Measurements from ENCODE around the gene TRAF2.

The TRAF2 gene

DNA sequence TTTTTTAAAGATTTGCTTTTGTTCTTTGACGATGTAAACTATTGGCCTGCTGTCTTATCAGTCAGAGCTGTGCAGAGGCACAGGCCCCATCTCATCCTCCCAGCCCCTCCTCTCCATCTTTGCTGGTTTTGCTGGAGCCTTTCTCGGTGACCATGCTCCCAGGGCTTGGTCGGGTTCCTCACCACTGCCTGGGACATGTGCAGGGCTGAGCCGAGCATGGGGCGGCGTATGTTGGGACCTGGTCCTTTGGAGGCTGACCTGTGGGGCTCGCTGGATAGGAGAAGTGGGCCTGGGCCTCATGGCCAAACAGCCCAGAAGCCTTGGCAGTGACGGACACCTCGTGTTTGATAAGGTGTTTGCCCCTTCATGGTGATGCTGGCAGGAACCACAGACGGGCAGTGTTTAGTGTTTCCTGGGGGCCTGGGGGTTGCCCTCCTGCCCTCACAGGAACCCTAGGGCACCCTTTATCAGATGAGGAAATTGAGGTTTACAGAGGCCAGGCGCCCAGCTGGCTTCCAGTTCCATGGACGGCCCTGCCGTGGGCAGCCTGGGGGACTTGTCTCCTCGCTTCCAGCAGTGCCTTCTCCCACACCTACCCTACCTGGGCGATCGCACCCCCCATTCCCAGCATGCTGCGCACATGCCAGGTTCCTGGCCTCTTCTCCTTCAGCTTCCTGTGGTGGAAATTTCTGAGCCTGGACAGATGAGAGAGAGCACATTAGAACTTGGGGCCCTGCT is 27.6 kb downstream of the TRAF2 start:
- no peak for DNase-seq

DNA sequence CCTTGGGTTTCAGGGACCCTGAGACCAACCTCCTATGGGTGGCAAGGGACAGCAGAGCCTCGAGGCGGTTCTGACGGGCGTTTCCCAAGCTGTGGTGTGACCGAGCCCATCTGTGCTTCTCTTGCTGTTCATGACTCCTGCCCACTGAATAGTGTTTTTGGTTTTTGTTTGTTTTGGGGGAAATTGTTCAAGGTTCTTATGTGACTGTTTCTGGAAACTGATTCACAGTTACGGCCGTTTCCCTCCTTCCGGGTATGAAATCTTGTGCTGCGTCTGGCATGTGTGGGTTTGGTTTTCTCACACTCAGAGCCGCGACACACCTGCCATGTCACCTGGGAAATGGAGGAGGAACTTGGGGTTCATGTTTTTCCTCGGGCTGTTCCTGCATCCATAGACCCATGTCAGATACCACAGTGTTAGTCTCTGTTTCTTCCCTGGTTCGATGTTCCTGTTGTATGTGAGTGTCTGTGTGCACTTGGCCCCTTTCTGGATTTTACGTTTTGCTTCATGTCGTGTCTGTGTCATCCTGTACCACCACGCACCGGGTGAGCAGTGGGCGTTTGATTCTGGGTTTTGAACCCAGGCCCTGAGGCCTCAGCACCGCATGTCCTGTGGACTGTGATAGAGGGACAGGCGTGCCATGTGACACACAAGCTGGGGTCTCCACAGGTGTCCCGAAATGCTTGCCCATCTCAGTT is 29.5 kb downstream of the TRAF2 start:
- no peak for DNase-seq

DNA sequence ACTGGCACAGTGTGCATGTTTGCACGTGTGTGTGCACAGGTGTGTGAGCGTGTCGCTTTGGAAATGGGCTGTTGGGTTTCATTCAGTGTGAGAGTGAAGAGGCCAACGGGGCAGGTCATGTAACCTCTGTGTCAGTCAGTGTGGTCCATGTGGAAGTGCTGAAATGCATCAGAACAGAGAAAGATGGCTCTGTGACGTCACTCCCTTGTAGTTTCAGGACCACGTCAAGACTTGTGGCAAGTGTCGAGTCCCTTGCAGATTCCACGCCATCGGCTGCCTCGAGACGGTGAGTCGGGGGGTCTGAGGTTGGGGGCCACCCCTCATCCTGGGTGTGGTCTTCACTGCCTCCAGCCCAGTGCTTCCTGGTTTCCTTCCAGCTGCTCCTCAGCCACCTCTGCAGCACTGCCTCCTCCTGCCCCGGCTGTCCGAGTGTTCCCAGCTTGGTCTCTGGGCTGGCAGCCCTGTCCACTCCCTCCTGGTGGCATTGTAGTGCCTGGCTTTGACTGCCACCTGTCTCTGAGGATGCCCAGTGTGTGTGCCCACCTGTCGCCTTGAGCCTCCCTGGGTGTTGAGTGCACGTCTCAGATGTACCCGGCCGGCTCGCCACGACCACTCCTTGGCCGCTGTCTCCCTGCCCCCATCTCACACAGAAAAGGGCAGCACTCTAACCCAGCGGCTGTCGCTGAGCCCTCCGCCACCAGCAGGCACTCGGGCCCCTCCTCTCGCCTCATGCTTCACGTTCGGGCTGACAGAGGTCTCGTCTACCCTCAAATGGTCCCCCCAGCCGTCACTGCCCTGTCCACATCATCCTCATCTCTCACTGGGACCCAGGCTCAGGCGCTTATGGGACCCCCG is 30.2 kb downstream of the TRAF2 start:
- DNase-seq = peak; percentile 49

DNA sequence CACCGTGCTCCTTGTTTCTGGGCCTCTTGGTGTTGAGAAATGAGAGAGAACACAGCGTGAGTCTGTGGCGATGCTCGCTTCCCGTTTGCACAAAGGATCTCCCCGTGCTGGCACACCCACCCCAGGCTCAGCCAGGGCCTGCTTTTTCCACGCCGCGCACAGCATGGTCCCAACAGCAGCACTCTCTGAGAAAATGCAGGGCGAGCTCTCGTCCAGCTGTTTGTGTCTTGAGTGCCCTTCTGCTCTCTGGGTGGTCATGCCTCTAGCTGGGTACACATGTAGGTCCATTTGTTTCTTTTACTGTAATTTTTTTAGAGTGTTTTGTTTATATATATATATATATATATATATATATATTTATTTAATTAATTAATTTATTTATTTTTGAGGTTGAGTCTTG is 31.6 kb downstream of the TRAF2 start:
- DNase-seq = no peak

DNA sequence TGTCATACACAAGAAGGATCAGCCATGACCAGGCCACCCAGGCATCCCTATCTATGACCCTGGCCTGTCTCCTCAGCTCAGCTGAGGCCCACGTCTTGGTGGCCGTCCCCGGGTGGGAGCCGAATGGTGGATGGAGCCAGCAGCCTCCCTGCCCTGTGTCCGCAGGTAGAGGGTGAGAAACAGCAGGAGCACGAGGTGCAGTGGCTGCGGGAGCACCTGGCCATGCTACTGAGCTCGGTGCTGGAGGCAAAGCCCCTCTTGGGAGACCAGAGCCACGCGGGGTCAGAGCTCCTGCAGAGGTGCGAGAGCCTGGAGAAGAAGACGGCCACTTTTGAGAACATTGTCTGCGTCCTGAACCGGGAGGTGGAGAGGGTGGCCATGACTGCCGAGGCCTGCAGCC is 33.8 kb downstream of the TRAF2 start:
- no peak for DNase-seq

DNA sequence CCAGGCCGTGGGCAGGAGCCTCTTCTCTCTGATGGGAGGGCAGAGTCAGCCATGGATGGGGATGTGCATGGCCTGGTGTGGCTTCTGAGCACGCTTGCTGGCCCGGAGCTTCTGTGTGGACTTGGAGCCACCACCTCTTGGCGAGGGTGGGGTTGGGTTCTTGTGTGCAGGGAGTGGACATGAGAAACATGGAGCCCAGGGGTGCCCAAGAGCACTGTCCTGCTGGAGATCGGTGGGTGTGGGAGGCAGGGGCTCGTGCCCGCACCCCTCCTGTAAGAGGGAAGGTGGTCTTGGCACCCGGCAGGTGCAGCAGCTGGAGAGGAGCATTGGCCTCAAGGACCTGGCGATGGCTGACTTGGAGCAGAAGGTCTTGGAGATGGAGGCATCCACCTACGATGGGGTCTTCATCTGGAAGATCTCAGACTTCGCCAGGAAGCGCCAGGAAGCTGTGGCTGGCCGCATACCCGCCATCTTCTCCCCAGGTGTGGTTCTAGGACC is 34.5 kb downstream of the TRAF2 start:
- DNase-seq = no peak

DNA sequence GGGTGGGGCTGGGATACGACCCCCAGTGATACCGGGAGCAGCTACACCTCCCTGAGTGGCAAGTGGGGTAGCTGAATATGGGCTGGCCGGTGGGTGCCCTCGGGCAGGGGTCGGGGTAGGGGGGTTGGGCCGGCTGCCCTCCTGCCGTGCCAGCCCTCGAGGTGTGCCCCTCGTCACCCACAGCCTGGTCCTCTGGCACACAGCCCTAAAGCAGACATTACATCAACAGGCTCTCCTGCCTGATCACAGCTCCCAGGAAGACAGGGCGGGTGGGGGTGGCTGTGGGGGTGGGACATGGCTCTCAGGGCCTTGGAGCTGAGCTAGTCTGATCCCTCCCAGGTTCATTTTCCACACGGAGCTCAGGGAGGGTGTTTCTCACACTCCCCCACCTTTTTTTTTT is 35.0 kb downstream of the TRAF2 start:
- no peak for DNase-seq

DNA sequence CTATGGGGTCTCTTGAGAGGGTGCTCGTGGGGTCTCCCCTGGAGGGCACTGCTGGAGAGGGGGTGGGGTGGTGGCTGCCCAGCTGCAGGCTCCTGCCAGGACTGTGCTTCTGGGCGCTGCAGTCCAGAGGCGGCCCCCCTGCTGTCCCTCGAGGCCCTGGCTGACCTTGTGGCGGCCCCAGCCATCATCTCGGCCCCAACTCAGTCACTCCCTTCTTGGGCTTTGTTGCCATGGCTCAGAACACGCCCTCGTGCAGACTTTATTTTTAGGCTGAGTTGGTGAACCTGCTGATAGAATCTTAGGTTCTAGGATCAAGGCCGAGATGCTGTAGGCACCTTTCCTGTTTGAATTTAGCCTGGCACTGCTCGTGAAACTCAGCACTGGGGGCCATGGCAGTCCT is 35.4 kb downstream of the TRAF2 start:
- DNase-seq = no peak

DNA sequence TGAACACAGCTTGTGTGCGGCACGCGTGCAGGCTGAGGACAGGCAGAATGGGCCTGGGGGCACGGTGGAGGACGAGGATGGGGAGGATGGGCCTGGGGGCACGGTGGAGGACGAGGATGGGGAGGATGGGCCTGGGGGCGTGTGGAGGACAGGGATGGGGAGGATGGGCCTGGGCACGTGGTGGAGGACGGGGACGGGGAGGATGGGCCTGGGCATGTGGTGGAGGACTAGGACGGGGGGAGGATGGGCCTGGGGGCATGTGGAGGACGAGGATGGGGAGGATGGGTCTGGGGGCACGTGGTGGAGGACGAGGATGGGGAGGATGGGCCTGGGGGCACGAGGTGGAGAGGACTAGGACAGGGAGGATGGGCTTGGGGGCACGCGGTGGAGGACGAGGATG is 36.2 kb downstream of the TRAF2 start:
- no peak for DNase-seq

DNA sequence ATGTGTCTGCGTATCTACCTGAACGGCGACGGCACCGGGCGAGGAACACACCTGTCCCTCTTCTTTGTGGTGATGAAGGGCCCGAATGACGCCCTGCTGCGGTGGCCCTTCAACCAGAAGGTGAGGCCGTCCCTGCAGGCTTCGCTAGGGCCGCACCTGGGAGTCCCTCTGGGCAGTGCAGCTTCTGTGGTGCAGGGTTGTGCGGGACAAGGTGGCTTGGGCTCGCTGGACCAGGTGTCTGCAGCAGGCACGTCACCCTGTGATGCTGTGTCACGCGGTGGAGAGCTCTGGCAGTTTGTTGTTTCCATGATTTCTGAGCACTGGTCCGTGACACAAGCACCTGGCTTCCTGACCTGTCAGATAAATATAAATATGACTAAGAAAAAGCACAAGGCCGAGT is 37.6 kb downstream of the TRAF2 start:
- DNase-seq = no peak

DNA sequence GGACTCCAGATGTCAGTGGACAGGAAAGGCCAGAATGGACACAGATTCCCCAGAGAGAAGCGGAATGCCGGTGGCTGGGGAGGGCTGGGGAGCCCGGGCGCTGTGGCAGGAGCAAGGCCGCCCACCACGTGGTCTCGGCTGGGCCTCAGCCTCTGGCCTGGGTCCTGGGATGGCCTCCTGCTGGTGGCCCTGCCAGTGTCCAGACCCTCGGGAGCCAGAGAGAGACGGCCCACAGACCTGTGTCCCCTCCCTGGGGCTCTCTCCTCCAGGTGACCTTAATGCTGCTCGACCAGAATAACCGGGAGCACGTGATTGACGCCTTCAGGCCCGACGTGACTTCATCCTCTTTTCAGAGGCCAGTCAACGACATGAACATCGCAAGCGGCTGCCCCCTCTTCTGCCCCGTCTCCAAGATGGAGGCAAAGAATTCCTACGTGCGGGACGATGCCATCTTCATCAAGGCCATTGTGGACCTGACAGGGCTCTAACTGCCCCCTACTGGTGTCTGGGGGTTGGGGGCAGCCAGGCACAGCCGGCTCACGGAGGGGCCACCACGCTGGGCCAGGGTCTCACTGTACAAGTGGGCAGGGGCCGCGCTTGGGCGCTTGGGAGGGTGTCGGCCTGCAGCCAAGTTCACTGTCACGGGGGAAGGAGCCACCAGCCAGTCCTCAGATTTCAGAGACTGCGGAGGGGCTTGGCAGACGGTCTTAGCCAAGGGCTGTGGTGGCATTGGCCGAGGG is 39.3 kb downstream of the TRAF2 start:
- no peak for DNase-seq

DNA sequence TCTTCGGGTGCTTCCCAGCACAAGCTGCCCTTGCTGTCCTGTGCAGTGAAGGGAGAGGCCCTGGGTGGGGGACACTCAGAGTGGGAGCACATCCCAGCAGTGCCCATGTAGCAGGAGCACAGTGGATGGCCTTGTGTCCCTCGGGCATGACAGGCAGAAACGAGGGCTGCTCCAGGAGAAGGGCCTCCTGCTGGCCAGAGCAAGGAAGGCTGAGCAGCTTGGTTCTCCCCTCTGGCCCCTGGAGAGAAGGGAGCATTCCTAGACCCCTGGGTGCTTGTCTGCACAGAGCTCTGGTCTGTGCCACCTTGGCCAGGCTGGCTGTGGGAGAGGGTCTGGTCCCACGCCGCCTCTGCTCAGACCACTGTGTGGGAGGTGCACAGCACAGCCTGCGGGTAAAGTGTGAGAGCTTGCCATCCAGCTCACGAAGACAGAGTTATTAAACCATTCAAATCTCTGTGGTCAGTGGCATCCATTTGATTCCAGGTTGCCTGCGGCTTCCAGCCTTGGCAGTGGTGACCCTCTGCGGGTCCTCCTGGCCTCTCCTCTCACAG is 39.9 kb downstream of the TRAF2 start:
- DNase-seq = no peak

DNA sequence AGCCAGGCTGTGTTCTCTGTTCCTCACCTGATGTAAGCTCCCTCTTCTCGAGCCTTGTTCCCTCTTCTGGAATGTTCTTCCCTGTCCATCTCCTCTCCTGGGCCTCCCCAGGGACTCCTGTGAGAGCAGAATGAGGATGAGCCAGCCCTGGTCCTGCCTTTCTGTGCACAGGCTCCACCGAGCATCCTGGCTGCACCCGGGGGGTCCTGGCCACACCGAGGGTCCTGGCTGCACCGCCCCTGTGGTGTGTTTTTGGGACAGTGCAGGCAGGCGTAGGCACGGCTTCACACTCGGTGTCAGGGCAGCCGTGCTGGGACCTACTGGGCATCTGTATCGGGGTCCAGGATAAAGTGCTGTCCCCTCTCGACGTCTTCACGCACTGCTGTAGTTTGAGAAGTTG is 40.4 kb downstream of the TRAF2 start:
- no peak for DNase-seq

DNA sequence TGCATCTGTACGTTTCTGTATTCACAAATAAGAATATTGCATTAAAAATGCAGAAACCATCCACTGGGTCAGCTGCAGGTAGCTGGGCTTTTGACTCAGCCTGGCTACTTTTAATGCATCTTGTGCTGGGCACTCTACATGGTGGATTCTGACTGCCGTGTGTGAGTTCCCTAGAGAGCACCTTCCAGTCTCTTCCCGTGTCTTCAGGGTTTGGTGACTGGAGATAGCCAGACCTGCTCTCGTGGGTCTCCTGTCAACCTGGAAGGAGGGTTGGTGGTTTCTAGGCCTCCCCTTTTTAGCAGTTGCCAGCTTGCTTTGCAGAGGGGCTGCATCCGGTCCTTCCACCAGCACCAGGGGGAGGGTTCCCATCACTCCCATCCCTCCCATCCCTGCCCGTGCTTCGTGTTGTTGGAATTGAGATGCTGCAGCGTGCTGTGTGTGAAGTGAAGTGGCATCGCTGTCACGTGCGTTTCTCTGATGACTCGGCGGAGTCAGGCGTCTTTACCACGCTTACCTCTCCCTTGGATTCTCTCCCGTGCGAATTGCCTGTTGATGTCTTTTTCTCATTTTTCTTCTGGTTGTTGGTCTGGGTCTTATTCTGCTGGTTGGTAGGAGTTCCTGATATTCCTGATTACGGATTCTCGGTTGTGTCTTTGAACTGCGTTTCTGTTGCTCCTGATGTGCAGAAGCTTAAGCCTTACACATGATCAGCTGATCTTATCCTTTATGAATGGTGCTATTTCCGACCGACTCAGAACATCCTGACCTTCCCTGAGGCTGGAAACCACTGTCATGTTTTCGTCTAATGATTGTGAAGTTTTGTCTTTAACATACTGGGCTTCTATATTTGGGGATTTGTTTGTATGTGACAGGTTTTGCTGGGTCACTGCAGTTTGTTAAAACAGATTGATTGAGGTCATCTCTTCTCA is 41.3 kb downstream of the TRAF2 start:
- no peak for DNase-seq

DNA sequence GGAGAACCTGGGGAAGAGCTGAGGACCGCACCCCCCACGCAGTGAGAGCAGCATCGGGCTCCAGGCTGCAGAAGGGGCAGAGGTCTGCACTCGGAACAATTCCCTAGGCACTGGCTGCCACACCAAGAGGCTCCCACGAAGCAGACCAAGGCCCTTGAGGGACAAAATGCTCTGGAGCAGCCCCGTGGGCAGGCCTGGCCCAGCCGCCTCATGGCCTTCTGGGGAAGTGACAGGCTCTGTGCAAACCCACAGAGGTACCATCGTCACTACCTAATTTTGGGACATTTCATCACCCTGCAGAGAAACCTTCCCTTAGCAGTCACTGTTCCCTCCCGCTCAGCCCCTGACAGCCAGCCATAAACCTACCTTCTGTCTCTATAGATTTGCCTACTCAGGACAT is 42.3 kb downstream of the TRAF2 start:
- no peak for DNase-seq

DNA sequence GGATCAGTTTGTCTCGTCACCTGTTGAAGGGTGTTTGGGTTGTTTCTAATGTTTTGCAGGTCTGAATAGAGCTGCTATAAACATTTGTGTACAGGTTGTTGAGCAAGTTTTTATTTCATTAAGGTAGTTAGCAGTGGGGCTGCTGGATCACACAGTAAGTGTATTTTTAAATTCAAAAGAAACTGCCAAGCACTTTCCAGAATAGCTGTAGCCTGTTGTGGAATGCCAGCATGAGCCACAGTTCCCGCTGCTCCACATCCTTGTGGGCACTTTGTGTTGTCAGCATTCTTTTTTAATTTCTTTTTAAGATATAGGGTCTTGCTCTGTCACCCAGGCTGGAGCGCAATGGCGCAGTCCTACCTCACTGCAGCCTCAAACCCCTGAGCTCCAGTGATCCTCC is 43.7 kb downstream of the TRAF2 start:
- no peak for DNase-seq

DNA sequence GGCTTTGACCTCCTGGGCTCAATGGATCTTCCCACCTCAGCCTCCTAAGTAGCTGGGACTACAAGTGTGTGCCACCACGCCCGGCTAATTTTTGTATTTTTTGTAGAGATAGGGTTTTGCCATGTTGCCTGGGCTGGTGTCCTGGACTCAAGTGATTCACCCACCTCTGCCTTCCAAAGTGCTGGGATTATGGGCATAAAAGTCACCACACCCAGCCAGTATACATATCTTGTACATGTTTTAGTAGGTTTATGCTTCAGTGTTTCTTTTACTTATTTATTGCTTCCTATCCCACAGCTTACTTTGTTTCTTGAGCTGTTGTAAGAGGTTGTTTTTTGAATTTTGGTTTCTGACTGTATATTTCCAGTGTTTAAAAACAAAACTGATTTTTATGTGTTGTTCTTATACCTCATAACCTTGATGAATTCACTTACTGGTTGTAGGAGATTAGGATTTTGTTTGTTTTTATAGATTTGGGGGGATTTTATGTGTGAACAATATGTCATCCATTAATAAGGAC is 45.4 kb downstream of the TRAF2 start:
- DNase-seq = no peak

DNA sequence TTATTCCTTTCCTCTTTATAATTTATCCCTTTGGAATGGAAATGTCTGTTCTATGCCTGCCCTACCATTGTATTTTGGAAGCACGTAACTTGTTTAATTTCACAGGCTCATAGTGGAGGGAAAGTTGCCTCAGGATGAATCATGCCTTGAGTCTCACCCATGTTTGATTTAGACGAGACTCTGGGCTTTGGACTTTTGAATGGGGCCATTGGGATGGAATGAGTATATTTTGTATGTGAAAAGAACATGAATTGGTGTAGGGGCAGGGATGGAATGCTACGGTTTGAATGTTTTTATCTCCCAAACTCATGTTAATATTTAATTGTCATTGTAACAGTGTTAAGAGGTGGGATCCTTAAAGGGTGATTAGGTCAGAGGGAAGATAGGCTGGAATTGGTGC is 48.0 kb downstream of the TRAF2 start:
- no peak for DNase-seq

DNA sequence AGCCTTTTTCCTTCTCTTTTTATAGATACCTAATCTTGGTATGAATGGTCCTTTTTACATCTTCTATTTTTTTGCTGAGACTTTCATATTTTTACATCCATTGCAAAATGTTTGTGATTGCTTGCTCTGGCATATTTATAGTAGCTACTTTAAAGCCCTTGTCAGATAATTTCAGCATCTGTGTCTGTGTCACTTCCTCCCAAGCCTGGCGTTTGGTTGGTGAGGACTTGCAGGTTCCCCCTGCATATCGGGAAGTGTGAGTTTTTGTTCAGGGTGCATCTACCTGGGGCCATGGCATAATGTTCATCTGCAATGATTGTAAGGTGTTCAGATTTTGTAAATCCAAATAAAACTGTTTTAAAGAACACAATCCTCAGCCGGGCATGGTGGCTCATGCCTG is 49.3 kb downstream of the TRAF2 start:
- no peak for DNase-seq

DNA sequence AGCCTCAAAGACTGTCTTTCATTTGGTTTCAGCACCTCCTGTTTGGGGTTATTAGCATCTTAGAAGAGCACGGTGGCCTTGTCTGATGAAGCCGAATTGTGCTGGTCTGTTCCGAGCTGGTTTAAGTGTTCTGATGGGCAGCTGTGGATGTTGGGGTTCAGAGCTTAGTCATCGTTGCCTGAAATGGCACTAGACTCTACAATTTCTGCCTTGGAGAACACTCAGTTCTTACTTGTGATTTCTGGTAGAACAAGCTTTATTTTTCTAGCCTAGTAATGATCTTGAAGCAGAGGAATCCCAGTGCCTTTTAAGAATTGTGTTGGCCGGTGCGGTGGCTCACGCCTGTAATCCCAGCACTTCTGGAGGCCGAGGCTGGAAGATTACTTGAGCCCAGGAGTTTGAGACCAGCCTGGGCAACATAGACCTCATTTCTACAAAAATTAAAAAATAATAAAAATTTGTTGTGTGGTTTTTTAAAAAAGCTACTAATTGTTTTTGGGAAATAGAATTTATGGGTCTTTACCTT is 50.4 kb downstream of the TRAF2 start:
- no peak for DNase-seq
